GM23248 (cell line): ENCODE results near the gene TBX2. TPM values are rescaled to one million over a fixed set of nuclear protein-coding genes. Genes with fewer than 3 reads are reported as not detected.

Source experiments
- DNase-seq: peaks from one replicate; pipeline ENCODE4 v3.0.0-alpha.2; 2015
- H2AFZ ChIP-seq: fragments of 200-600 bp; sonication (generic); 2 replicates; pipeline ENCODE4 v1.6.1; 2016; ENCODE audit warnings: antibody characterized with exemption
- H3F3A ChIP-seq: fragments of 200-600 bp; sonication (generic); 2 replicates; pipeline ENCODE4 v1.6.1; 2016; ENCODE audit warnings: mild to moderate bottlenecking, antibody characterized with exemption, mixed run types; ENCODE audit not compliant: insufficient read depth
- H3K27ac ChIP-seq: fragments of 200-600 bp; sonication (generic); 2 replicates; pipeline ENCODE4 v1.5.1; 2016; ENCODE audit warnings: mild to moderate bottlenecking
- H3K27me3 ChIP-seq: fragments of 200-600 bp; sonication (generic); replicated peaks from 2 replicates; pipeline ENCODE4 v1.6.1; 2016; ENCODE audit warnings: mild to moderate bottlenecking; ENCODE audit not compliant: insufficient read depth
- H3K36me3 ChIP-seq: fragments of 200-600 bp; sonication (generic); 2 replicates; pipeline ENCODE4 v1.6.1; 2016; ENCODE audit warnings: low read depth, mild to moderate bottlenecking
- H3K4me1 ChIP-seq: fragments of 200-600 bp; sonication (generic); 2 replicates; pipeline ENCODE4 v1.6.1; 2016; ENCODE audit warnings: mild to moderate bottlenecking; ENCODE audit not compliant: insufficient read depth
- H3K4me2 ChIP-seq: fragments of 200-600 bp; sonication (generic); one replicate; pipeline ENCODE4 v1.6.1; 2016; ENCODE audit warnings: mild to moderate bottlenecking; ENCODE audit not compliant: unreplicated experiment
- H3K4me3 ChIP-seq: fragments of 200-600 bp; sonication (generic); 2 replicates; pipeline ENCODE4 v1.5.1; 2016; ENCODE audit warnings: mild to moderate bottlenecking
- H3K79me2 ChIP-seq: fragments of 200-600 bp; sonication (generic); 2 replicates; pipeline ENCODE4 v1.6.1; 2016; ENCODE audit warnings: mild to moderate bottlenecking; ENCODE audit not compliant: insufficient read depth
- H3K9ac ChIP-seq: fragments of 200-600 bp; sonication (generic); 2 replicates; pipeline ENCODE4 v1.6.1; 2016; ENCODE audit warnings: mild to moderate bottlenecking
- H3K9me2 ChIP-seq: fragments of 200-600 bp; sonication (generic); 2 replicates; pipeline ENCODE4 v1.6.1; 2016; ENCODE audit warnings: mixed run types, mild to moderate bottlenecking, moderate library complexity; ENCODE audit not compliant: insufficient read depth
- H3K9me3 ChIP-seq: fragments of 200-600 bp; sonication (generic); one replicate; pipeline ENCODE4 v1.6.1; 2017; ENCODE audit warnings: low read depth
- H4K20me1 ChIP-seq: fragments of 200-600 bp; sonication (generic); 2 replicates; pipeline ENCODE4 v1.6.0; 2016; ENCODE audit not compliant: insufficient read depth
- EZH2 ChIP-seq: fragments of 200-600 bp; sonication (generic); IDR thresholded peaks from 2 replicates; pipeline ENCODE4 v1.6.1; 2018; ENCODE audit warnings: antibody characterized with exemption, mild to moderate bottlenecking; ENCODE audit not compliant: insufficient read depth, poor library complexity, severe bottlenecking
- EZH2phosphoT487 ChIP-seq: fragments of 200-600 bp; sonication (generic); IDR thresholded peaks from 2 replicates; pipeline ENCODE4 v1.6.1; 2018; ENCODE audit warnings: antibody characterized with exemption, moderate library complexity, mild to moderate bottlenecking, low read depth; ENCODE audit not compliant: insufficient read depth
- WGBS, 2 experiments: methylation state at CpG; one replicate each; pipeline ENCODE4 v1.1.6; 2015 to 2017; ENCODE audit warnings: low lambda C conversion rate in 2 of 2, low coverage in 1 of 2; ENCODE audit errors: missing lambda C conversion rate in 2 of 2; 5-methylcytosine and 5-hydroxymethylcytosine counted together
- in situ Hi-C: fragments of 300-500 bp; cut with MboI; formaldehyde crosslinking; loops from 2 replicates; pipeline ENCODE4 v1.15.0; 2020
- polyA plus RNA-seq: library from polyadenylated mRNA; unstranded; fragments of >200 nt; fragmentation: Nextera tagmentation; extraction: Ambion mirVana; gene quantifications from 2 replicates; pipeline ENCODE4 v1.2.1, GENCODE V29; 2016
- total RNA-seq: library from RNA; depleted of rRNA; stranded (reverse); fragments of >200 nt; shearing (Covaris generic); gene quantifications from 2 replicates; pipeline ENCODE4 v1.2.3, GENCODE V29; 2014

Gene TBX2
- total and polyA plus RNA-seq, 2 experiments from 2014 or later: 1.7 to 11.1 TPM

GRCh38 chr17:61382796-61383688, 16.6 kb upstream of the TBX2 start:
- in situ Hi-C loops: loop anchor here (25.0 kb wide), 1 partner anchor 671 kb away; no protein-coding TSS in a partner anchor
- Histone ChIP-seq H3K4me2 (no peak overlapping the region), H3K27ac (no peak overlapping the region), H2AFZ (no peak overlapping the region), H4K20me1 (no peaks in the 10 kb centered on the region), H3F3A (no peaks in the 10 kb centered on the region), H3K9ac (no peak overlapping the region), H3K79me2 (no peaks in the 10 kb centered on the region), H3K4me1 (no peaks in the 10 kb centered on the region), H3K36me3 (no peaks in the 10 kb centered on the region), H3K9me2 (no peaks in the 10 kb centered on the region), H3K27me3 (no peaks in the 10 kb centered on the region), H3K4me3 (no peak overlapping the region), H3K9me3 (no peaks in the 10 kb centered on the region)
- no peak for TF ChIP-seq EZH2phosphoT487
- TF ChIP-seq EZH2: no peak
- WGBS, 2 experiments: 90 to 93% methylated on average over 15 to 16 of the region's 16 CpGs
- no peak for DNase-seq

DNA sequence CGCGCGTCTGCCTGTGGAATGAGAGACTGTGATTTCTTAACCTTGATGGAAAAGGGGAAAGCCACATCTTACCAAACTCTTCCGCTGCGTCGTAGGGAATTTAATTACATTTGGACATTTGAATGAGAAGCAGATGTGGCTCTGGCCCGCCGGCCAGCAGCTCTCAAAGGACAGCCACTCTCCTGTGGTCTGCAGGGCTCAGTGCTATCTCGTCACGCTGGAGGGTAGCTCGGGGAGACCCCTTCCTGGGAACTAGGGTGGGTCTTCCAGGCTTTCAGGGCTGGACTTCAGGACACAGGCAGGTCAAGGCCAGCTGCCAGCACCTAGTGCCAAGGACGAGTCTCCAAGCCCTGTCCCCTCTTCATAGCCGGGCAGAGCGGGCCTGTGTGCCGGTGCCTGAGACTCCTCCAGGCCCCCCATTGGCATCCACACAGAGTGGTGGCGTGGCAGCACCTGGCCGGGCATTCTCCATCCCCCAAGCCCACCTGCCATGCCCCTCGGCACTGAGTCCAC, 15.9 kb upstream of the TBX2 start:
- no peaks in the 10 kb centered on the region for H3K4me1 ChIP-seq
- H3K9me2 ChIP-seq: no peaks in the 10 kb centered on the region
- DNase-seq: no peak
- H4K20me1 ChIP-seq: no peaks in the 10 kb centered on the region
- no peaks in the 10 kb centered on the region for H3K9me3 ChIP-seq
- no peak overlapping the region for H3K4me2 ChIP-seq
- no peaks in the 10 kb centered on the region for H3K36me3 ChIP-seq
- no peak for TF ChIP-seq EZH2phosphoT487
- TF ChIP-seq EZH2: no peak
- in situ Hi-C loops: loop anchor here (25.0 kb wide), 1 partner anchor 671 kb away; no protein-coding TSS in a partner anchor
- H3K9ac ChIP-seq: no peak overlapping the region
- H3K27me3 ChIP-seq: no peaks in the 10 kb centered on the region
- no peaks in the 10 kb centered on the region for H3K79me2 ChIP-seq
- no peak overlapping the region for H3K27ac ChIP-seq
- H3F3A ChIP-seq: no peaks in the 10 kb centered on the region
- no peak overlapping the region for H2AFZ ChIP-seq
- 93 to 96% methylated on average over 12 to 18 of the region's 18 CpGs for WGBS, 2 experiments
- no peak overlapping the region for H3K4me3 ChIP-seq

GRCh38 chr17:61384354-61384691, 15.3 kb upstream of the TBX2 start:
- in situ Hi-C loops: loop anchor here (25.0 kb wide), 1 partner anchor 672 kb away; no protein-coding TSS in a partner anchor
- DNase-seq: no peak
- H3K27ac ChIP-seq: no peak overlapping the region

DNA sequence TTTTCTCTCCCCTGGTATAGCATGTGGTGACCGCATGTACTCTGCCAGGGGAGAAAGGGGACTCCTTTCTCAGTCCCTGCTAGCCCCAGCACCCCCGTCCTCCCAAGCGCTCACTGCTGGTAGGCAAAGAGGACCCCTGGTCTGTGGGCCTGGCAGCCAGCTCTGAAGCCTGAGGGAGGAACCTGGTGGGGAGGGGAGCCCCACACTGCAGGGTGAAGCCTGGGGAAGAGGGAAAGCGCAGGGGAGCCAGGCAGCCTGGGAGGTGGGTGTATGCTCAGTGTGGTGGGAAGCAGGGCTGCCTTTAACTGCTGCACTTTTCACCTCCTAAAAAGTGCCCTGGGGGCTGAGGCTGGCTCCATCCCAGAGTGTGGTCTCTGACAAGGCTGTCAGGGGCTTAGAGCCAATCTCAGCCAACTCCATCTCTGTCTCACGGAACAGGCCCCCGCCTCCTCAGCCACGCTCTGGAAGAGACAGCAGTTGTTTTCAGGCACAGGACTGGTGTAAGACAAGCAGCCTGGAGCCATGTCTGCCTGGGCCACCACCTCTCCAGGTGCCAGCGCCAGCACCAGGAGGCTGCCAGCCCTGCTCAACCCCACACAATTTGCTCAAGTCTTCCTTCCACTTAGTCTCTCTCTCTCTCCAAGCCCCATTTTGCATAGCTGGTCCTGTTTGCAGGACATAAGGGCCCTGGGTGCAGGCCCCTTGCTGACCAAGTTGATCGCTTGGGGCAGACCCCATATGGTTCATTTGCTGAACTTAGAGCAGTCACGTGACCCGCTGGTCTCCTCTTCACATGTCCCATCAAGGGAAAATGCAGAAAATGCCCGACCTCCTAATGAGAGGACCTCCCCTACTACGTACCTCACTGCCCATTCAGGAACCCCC, 14.7 kb upstream of the TBX2 start:
- no peak for TF ChIP-seq EZH2
- TF ChIP-seq EZH2phosphoT487: no peak
- Histone ChIP-seq H3K4me1 (no peaks in the 10 kb centered on the region), H3K27ac (no peak overlapping the region), H3K4me2 (no peak overlapping the region), H3F3A (no peaks in the 10 kb centered on the region), H4K20me1 (no peaks in the 10 kb centered on the region), H3K4me3 (no peak overlapping the region), H3K9me2 (no peaks in the 10 kb centered on the region), H3K9me3 (no peaks in the 10 kb centered on the region), H3K27me3 (no peaks in the 10 kb centered on the region), H3K79me2 (no peaks in the 10 kb centered on the region), H3K9ac (no peak overlapping the region), H2AFZ (no peak overlapping the region), H3K36me3 (no peaks in the 10 kb centered on the region)
- in situ Hi-C loops: loop anchor here (25.0 kb wide), 1 partner anchor 673 kb away; no protein-coding TSS in a partner anchor
- no peak for DNase-seq
- WGBS, 2 experiments: 98 to 100% methylated on average over 13 of the region's 13 CpGs

More at GRCh38 chr17:61384354-61384691, 15.3 kb upstream of the TBX2 start:
- Histone ChIP-seq H3K4me3 (no peak overlapping the region), H3K36me3 (no peaks in the 10 kb centered on the region), H4K20me1 (no peaks in the 10 kb centered on the region), H3K4me2 (no peak overlapping the region), H3K9me3 (no peaks in the 10 kb centered on the region), H3K79me2 (no peaks in the 10 kb centered on the region), H3F3A (no peaks in the 10 kb centered on the region), H3K27me3 (no peaks in the 10 kb centered on the region), H3K4me1 (no peaks in the 10 kb centered on the region), H3K9me2 (no peaks in the 10 kb centered on the region), H2AFZ (no peak overlapping the region), H3K9ac (no peak overlapping the region)
- TF ChIP-seq EZH2: no peak
- no peak for TF ChIP-seq EZH2phosphoT487
- WGBS, 2 experiments: 91 to 95% methylated on average over 8 of the region's 8 CpGs
